ENCODE data around the gene SLC35D3. TPM values are rescaled to one million over a fixed set of nuclear protein-coding genes. Genes with fewer than 3 reads are reported as not detected.
A peak's percentile ranks its signal among the peaks of the same experiment; 100 is the strongest.
"Not testable (repeated sequence)": the region's sequence is repeated elsewhere in the genome, so short reads cannot be mapped to it uniquely, and the experiment has no call there.

Gene SLC35D3
- total RNA-seq, result not detected

- no peak for DNase-seq
- TF ChIP-seq POLR2A (IDR thresholded peaks at IDR 0.05), result no peak
- no peak for TF ChIP-seq POLR2AphosphoS5 (IDR thresholded peaks at IDR 0.05)
- no peak for TF ChIP-seq EP300 (IDR thresholded peaks at IDR 0.05; ENCODE audit: low read depth)
- TF ChIP-seq CTCF (IDR thresholded peaks at IDR 0.05), result no peak
- Histone ChIP-seq H3K36me3 (no peaks in the 10 kb centered on the region), H3K9me3 (no peaks in the 10 kb centered on the region), H3K4me3 (peak within 1 kb of the TSS; percentile 20 to 70 (median 52)), H3K4me1 (peaks cover 15 to 34% (median 30%) of the 10 kb centered on the region in 4 donors), H3K27me3 (peaks cover 64% of the 10 kb centered on the region), H3K27ac (no peak within 1 kb of the TSS)
- WGBS, 2 donors (ENCODE audit: low coverage in 1 of 2), result 3% methylated on average over 58 of the region's 86 CpGs; no CpG with 5 or more reads in 1 of the 2 donors
- intact Hi-C loops (cut with DNase I; ENCODE audit: low total_unique reads) (no loop called here), in situ Hi-C loops (cut with MboI; ENCODE audit: low pct_ligation_motif_present in 1 of 4, low pct_unique_long_range_greater_than_20kb in 1 of 4, low sequenced_read_pairs in 3 of 4) (no loop called here)
Measured at GRCh38 chr6:136921936-136922684, at the start of gene SLC35D3. SLC35D3 (plus strand) TSS chr6:136922301; CDS start chr6:136922429, 128 bp downstream.

GRCh38 chr6:136873748-136874147 lies 48.4 kb upstream of the SLC35D3 start:
- intact Hi-C loops (cut with DNase I; ENCODE audit: low total_unique reads), result no loop called here
- Histone ChIP-seq H3K27ac (no peak overlapping the region), H3K4me1 (no peaks in the 10 kb centered on the region), H3K4me3 (no peak overlapping the region), H3K27me3 (no peaks in the 10 kb centered on the region), H3K9me3 (peaks cover 17 to 22% of the 10 kb centered on the region in 2 donors), H3K36me3 (peaks cover 0 to 29% (median 11%) of the 10 kb centered on the region in 4 donors)
- DNase-seq, result no peak
- 58 to 96% methylated on average over 3 of the region's 3 CpGs for WGBS, 2 donors (ENCODE audit: low coverage in 1 of 2)
- in situ Hi-C loops (cut with MboI; ENCODE audit: low pct_ligation_motif_present in 1 of 4, low pct_unique_long_range_greater_than_20kb in 1 of 4, low sequenced_read_pairs in 3 of 4), result no loop called here
- TF ChIP-seq EP300 (IDR thresholded peaks at IDR 0.05; ENCODE audit: low read depth) (no peak), POLR2A (IDR thresholded peaks at IDR 0.05) (no peak), POLR2AphosphoS5 (IDR thresholded peaks at IDR 0.05) (no peak), CTCF (IDR thresholded peaks at IDR 0.05) (no peak)

GRCh38 chr6:136876469-136876868 lies 45.6 kb upstream of the SLC35D3 start:
- WGBS, 2 donors (ENCODE audit: low coverage in 1 of 2), result 96% methylated on average over 4 of the region's 4 CpGs; no CpG with 5 or more reads in 1 of the 2 donors
- peaks cover 0 to 29% (median 11%) of the 10 kb centered on the region in 4 donors for H3K36me3 ChIP-seq
- H3K4me1 ChIP-seq; H3K27me3 ChIP-seq; intact Hi-C loops (cut with DNase I; ENCODE audit: low total_unique reads); H3K27ac ChIP-seq; in situ Hi-C loops (cut with MboI; ENCODE audit: low pct_ligation_motif_present in 1 of 4, low pct_unique_long_range_greater_than_20kb in 1 of 4, low sequenced_read_pairs in 3 of 4); DNase-seq; H3K4me3 ChIP-seq: not testable (repeated sequence)
- peaks cover 17 to 22% of the 10 kb centered on the region in 2 donors for H3K9me3 ChIP-seq

- H3K9me3 ChIP-seq, result peaks cover 0 to 4% of the 10 kb centered on the region in 2 donors
- no peaks in the 10 kb centered on the region for H3K27me3 ChIP-seq
- H3K36me3 ChIP-seq, result no peaks in the 10 kb centered on the region
- no peak overlapping the region for H3K27ac ChIP-seq
- 57 to 77% methylated on average over 4 of the region's 4 CpGs for WGBS, 2 donors (ENCODE audit: low coverage in 1 of 2)
- TF ChIP-seq EP300 (IDR thresholded peaks at IDR 0.05; ENCODE audit: low read depth), result no peak
- TF ChIP-seq POLR2AphosphoS5 (IDR thresholded peaks at IDR 0.05), result no peak
- TF ChIP-seq CTCF (IDR thresholded peaks at IDR 0.05), result no peak
- TF ChIP-seq POLR2A (IDR thresholded peaks at IDR 0.05), result no peak
- DNase-seq, result no peak
- in situ Hi-C loops (cut with MboI; ENCODE audit: low pct_ligation_motif_present in 1 of 4, low pct_unique_long_range_greater_than_20kb in 1 of 4, low sequenced_read_pairs in 3 of 4), result no loop called here
- H3K4me1 ChIP-seq, result peaks cover 0 to 7% (median 0%) of the 10 kb centered on the region in 4 donors
- no peak overlapping the region for H3K4me3 ChIP-seq
- intact Hi-C loops (cut with DNase I; ENCODE audit: low total_unique reads), result no loop called here
Measured at GRCh38 chr6:136880748-136881460, 41.2 kb upstream of the SLC35D3 start.

All from transverse colon (tissue), 4 donors.